ENCODE results near the gene CDK14.

- TF ChIP-seq POLR2AphosphoS5 (IDR thresholded peaks at IDR 0.05): no peak
- TF ChIP-seq CTCF (IDR thresholded peaks at IDR 0.05): no peak
- no peak for TF ChIP-seq EP300 (IDR thresholded peaks at IDR 0.05)
- TF ChIP-seq POLR2A (IDR thresholded peaks at IDR 0.05): no peak
These were observed 502.4 kb downstream of the CDK14 start for GRCh38 chr7:91098566-91098965.

Data from stomach (tissue), 4 donors.